Measurements from ENCODE around the gene EHHADH.
A peak's percentile ranks its signal among the peaks of the same experiment; 100 is the strongest.
"Not testable (repeated sequence)": the region's sequence is repeated elsewhere in the genome, so short reads cannot be mapped to it uniquely, and the experiment has no call there.

EHHADH gene

DNA sequence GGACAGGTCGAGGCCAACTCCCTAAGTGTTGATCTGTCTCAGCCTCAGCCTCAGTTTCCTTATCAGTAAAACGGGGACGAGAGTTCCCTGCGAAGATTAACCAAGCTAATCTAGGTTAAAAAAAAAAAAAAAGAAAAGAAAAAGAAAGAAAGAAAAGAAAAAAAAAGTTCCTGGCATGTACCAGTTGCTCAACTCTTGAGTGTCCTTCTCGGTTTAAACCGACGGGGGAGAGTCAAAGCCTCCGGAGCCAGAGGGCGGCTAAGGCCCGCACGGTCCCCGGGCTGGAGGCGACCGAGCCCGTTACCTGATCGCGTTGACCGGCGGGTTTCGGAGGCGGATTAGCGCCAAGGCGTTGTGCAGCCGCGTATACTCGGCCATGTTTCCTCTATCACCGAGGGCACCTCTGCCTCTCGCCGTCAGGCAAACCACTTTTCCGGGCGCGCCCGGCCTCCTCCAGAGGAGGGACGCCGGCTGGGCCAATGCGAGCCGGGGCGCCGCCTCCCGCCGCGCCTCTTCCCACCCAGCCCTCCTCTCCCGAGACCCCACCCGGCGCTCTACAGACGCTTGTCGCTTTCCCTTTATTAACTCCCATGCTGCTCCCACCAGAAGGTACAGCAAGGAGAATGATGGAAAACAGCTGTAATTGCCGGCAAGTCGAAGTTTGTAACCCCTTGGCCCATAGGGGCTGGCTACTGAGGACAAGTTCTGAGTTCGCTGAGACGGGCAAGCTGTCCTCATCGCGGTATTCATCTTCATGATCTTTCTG, at the start of gene EHHADH:
EHHADH (minus strand) TSS at position 405 of the 766 bp plus-strand sequence; CDS start at position 378, 27 bp downstream.
- Histone ChIP-seq H3K4me1 (ENCODE audit: control insufficient read depth, insufficient read depth, low read length) (no peaks in the 10 kb centered on the region), H3K9me3 (ENCODE audit: control insufficient read depth, insufficient read depth, low read length) (no peaks in the 10 kb centered on the region; the same call in 1 of the 2 replicates), H3K36me3 (ENCODE audit: control insufficient read depth, insufficient read depth, low read length) (no peaks in the 10 kb centered on the region), H3K27ac (ENCODE audit: low read length) (no peak within 1 kb of the TSS), H3K4me3 (ENCODE audit: low read length) (peak within 1 kb of the TSS; percentile 38; the same call in 1 of the 2 replicates), H3K27me3 (ENCODE audit: control insufficient read depth, insufficient read depth, low read length) (no peaks in the 10 kb centered on the region)
- DNase-seq (ENCODE audit: low read depth, low spot score): peak; percentile 20
- no CpG with 5 or more reads among the region's 53 CpGs for whole genome bisulfite sequencing (ENCODE audit: insufficient coverage, insufficient read length)

DNA sequence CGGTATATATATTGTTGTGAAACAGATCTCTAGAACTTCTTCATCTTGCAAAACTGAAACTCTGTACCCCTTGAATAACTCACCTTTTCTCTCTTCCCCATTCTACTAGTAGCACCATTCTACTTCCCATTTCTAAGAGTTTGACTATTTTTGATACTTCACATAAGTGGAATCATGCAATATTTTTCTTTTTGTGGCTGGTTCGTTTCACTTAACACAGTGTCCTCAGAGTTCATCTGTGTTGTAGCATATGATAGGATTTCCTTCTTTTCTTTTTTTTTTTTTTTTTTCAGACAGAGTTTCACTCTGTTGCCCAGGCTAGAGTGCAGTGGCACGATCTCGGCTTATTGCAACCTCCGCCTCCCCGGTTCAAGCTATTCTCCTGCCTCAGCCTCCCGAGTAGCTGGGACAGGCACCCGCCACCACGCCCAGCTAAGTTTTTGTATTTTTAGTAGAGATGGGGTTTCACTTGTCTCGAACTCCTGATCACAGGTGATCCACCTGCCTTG, 46.1 kb upstream of the EHHADH start:
- not testable (repeated sequence) for H3K4me3 ChIP-seq (ENCODE audit: low read length); H3K27ac ChIP-seq (ENCODE audit: low read length); DNase-seq (ENCODE audit: low read depth, low spot score); H3K4me1 ChIP-seq (ENCODE audit: control insufficient read depth, insufficient read depth, low read length); H3K9me3 ChIP-seq (ENCODE audit: control insufficient read depth, insufficient read depth, low read length); H3K27me3 ChIP-seq (ENCODE audit: control insufficient read depth, insufficient read depth, low read length); H3K36me3 ChIP-seq (ENCODE audit: control insufficient read depth, insufficient read depth, low read length)
- no CpG with 5 or more reads among the region's 10 CpGs for WGBS (ENCODE audit: insufficient coverage, insufficient read length)

DNA sequence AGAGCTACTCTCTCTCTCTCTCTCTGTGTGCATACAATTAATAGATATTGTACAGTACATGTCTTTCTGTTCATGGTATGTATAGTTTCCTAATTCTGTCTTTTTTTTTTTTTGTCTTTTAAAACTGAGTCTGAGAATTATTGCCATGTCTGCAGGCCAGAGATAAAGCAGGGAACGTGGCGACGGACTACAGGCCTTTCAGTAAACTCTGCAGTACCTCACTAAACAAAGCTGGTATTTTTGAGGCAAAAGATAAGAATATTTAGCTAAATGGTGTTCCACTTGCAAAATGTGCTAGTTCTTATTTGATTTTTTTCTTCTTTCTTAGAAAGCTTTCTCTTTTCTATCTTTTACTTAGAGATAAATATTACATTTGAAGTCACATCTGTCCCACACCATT, 44.0 kb upstream of the EHHADH start:
- no CpG with 5 or more reads among the region's 3 CpGs for WGBS (ENCODE audit: insufficient coverage, insufficient read length)
- DNase-seq (ENCODE audit: low read depth, low spot score): no peak
- Histone ChIP-seq H3K4me1 (ENCODE audit: control insufficient read depth, insufficient read depth, low read length) (no peaks in the 10 kb centered on the region), H3K4me3 (ENCODE audit: low read length) (no peak overlapping the region), H3K27ac (ENCODE audit: low read length) (no peak overlapping the region), H3K27me3 (ENCODE audit: control insufficient read depth, insufficient read depth, low read length) (no peaks in the 10 kb centered on the region), H3K36me3 (ENCODE audit: control insufficient read depth, insufficient read depth, low read length) (no peaks in the 10 kb centered on the region), H3K9me3 (ENCODE audit: control insufficient read depth, insufficient read depth, low read length) (no peaks in the 10 kb centered on the region)

DNA sequence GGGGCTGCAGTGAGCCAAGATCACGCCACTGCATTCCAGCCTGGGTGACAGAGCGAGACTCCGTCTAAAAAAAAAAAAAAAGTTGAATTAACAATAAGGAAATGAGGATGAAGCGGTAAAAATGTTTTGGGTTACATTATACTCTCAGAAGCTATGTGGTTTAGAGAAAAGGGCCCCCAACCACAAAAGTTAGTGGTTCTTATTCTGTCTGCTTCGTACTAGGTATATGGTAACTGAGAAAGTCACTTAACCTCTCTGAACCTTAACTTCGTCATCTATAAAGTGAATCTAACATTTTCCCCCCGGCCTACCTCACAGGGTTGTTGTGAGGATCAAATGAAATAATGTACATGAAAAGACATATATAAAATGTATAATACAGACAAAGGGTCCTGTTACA, 38.4 kb upstream of the EHHADH start:
- DNase-seq (ENCODE audit: low read depth, low spot score): no peak
- Histone ChIP-seq H3K27ac (ENCODE audit: low read length) (no peak overlapping the region), H3K4me1 (ENCODE audit: control insufficient read depth, insufficient read depth, low read length) (no peaks in the 10 kb centered on the region), H3K4me3 (ENCODE audit: low read length) (no peak overlapping the region), H3K27me3 (ENCODE audit: control insufficient read depth, insufficient read depth, low read length) (no peaks in the 10 kb centered on the region), H3K9me3 (ENCODE audit: control insufficient read depth, insufficient read depth, low read length) (no peaks in the 10 kb centered on the region), H3K36me3 (ENCODE audit: control insufficient read depth, insufficient read depth, low read length) (no peaks in the 10 kb centered on the region)
- WGBS (ENCODE audit: insufficient coverage, insufficient read length): no CpG with 5 or more reads among the region's 7 CpGs

DNA sequence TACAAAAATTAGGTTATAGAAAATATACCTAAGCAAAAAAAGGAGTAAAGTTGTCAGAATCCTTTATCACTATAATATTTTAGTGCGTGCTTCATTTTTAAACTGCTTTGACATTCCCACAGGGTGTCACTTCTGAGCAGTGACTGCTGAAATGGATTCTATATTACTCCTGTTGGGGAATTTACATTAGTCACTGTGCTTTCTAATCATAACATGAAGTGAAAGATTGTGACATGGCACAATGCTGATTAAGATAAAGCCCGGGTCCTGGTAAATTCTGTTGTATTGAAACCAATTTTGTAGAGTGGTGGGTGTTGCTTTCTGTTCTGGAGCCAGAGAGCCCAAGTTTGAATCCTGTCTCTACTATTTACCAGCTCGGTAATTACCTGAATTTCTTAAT, 36.4 kb upstream of the EHHADH start:
- no peak for DNase-seq (ENCODE audit: low read depth, low spot score)
- no CpG with 5 or more reads among the region's 3 CpGs for WGBS (ENCODE audit: insufficient coverage, insufficient read length)
- H3K27ac ChIP-seq (ENCODE audit: low read length): no peak overlapping the region
- no peaks in the 10 kb centered on the region for H3K4me1 ChIP-seq (ENCODE audit: control insufficient read depth, insufficient read depth, low read length)
- H3K4me3 ChIP-seq (ENCODE audit: low read length): no peak overlapping the region
- no peaks in the 10 kb centered on the region for H3K9me3 ChIP-seq (ENCODE audit: control insufficient read depth, insufficient read depth, low read length)
- H3K27me3 ChIP-seq (ENCODE audit: control insufficient read depth, insufficient read depth, low read length): no peaks in the 10 kb centered on the region
- no peaks in the 10 kb centered on the region for H3K36me3 ChIP-seq (ENCODE audit: control insufficient read depth, insufficient read depth, low read length)

DNA sequence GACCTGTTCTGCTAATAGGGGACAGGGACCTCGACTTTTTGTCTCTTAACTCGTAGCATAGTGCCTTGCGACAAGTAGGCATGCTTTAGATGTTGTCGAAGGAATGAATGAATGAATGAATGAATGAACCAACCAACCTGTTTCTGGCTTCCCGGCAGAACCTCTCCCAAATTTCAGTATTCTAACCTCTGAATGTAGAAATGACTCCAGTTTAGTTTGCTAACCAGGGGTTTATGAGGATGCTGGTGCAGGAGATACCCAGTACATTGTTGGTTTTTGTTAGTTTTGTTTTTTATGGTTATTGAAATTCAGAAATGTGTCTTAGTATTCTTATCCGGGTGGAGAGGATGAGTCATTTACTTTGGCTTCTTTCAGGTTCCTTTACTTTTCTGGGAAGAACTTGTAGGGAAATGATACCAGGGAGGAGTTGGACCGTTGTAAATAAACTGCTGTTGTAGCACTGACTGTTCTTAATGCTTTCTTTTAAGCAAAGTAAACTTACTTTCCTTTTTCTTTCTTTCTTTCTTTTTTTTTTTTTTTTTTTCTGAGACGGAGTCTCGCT, 29.6 kb upstream of the EHHADH start:
- WGBS (ENCODE audit: insufficient coverage, insufficient read length): no CpG with 5 or more reads among the region's 9 CpGs
- no peak for DNase-seq (ENCODE audit: low read depth, low spot score)
- H3K27ac ChIP-seq (ENCODE audit: low read length): no peak overlapping the region
- peak overlapping the region; percentile 86; the same call in 1 of the 2 replicates for H3K4me3 ChIP-seq (ENCODE audit: low read length)
- H3K9me3 ChIP-seq (ENCODE audit: control insufficient read depth, insufficient read depth, low read length): no peaks in the 10 kb centered on the region
- no peaks in the 10 kb centered on the region for H3K36me3 ChIP-seq (ENCODE audit: control insufficient read depth, insufficient read depth, low read length)
- H3K4me1 ChIP-seq (ENCODE audit: control insufficient read depth, insufficient read depth, low read length): no peaks in the 10 kb centered on the region
- H3K27me3 ChIP-seq (ENCODE audit: control insufficient read depth, insufficient read depth, low read length): no peaks in the 10 kb centered on the region

DNA sequence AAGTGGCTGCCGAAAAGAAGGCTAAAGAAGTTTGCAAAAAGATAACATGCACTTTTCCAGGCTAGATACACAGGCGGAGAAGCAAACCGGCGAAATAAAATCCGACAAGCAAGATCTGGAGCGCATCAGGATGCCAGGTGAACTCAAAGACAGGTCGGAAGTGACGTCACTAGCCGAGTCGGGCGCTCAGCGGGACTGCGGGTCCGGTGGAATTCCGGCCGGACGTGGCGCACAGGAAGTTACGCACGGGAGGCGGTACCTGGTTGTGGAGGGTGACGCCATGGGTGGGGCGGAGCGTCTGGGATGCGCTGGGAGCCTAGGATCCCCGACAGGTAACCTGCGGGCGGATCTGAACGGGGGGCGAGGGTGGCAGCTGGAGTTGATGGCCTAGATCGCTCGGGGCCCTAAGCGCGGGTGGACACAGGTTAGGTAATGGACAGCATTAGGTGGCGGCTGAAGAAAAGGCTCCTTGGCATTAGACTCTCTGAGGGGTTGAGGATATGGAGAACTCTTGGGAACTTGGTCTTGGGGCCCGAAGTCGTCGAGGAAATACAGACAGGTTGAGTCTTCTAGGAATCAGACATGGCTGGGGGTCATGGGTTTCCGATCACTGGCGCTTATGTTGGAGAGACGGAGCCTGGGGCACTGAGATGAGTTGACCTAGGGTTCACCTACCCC, 29.0 kb upstream of the EHHADH start:
- no peaks in the 10 kb centered on the region for H3K27me3 ChIP-seq (ENCODE audit: control insufficient read depth, insufficient read depth, low read length)
- DNase-seq (ENCODE audit: low read depth, low spot score): peak; percentile 97
- no peaks in the 10 kb centered on the region for H3K4me1 ChIP-seq (ENCODE audit: control insufficient read depth, insufficient read depth, low read length)
- H3K36me3 ChIP-seq (ENCODE audit: control insufficient read depth, insufficient read depth, low read length): no peaks in the 10 kb centered on the region
- no peaks in the 10 kb centered on the region for H3K9me3 ChIP-seq (ENCODE audit: control insufficient read depth, insufficient read depth, low read length)
- peak overlapping the region; percentile 86; the same call in 1 of the 2 replicates for H3K4me3 ChIP-seq (ENCODE audit: low read length)
- no peak overlapping the region for H3K27ac ChIP-seq (ENCODE audit: low read length)
- no CpG with 5 or more reads among the region's 41 CpGs for WGBS (ENCODE audit: insufficient coverage, insufficient read length)

DNA sequence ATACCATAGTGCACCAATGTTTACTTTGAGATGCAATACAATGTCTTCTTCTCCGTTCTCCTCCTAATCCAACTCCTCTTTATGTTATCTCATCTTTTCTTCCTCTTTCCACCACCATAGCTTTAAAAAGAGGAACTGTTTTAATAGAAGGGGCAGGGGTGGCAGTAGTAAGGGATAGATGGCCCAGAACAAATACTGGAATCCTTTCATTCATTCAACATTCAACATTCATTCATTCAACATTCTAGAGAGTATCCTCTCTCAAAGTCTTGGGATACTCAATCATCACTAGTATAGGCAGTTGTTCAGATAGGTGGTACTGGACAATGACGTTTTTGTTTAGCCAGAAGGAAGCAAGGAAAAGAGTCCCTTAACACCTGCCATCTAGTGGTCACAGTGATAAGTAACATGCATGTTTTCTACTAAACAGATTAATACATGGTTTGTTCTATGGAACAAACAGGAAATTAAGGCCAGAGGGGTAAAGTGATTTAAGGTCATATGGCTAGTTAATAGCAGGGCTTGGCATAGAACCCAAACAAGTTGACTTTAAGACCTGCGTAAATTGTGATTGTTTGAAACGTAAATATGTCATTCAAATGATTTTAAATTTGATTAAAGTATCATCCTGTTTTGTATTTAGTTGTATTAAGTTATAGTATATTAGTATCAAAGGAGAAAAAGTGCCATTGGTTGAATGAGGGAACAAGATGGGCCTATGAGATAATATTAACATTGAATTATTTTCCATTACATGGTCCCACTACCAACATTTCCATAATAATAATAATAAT, 26.9 kb upstream of the EHHADH start:
- Histone ChIP-seq H3K27ac (ENCODE audit: low read length) (no peak overlapping the region), H3K4me1 (ENCODE audit: control insufficient read depth, insufficient read depth, low read length) (no peaks in the 10 kb centered on the region), H3K4me3 (ENCODE audit: low read length) (no peak overlapping the region), H3K9me3 (ENCODE audit: control insufficient read depth, insufficient read depth, low read length) (no peaks in the 10 kb centered on the region), H3K27me3 (ENCODE audit: control insufficient read depth, insufficient read depth, low read length) (no peaks in the 10 kb centered on the region), H3K36me3 (ENCODE audit: control insufficient read depth, insufficient read depth, low read length) (no peaks in the 10 kb centered on the region)
- peak; percentile 20 for DNase-seq (ENCODE audit: low read depth, low spot score)
- WGBS (ENCODE audit: insufficient coverage, insufficient read length): 100% methylated on average over 1 of the region's 4 CpGs

DNA sequence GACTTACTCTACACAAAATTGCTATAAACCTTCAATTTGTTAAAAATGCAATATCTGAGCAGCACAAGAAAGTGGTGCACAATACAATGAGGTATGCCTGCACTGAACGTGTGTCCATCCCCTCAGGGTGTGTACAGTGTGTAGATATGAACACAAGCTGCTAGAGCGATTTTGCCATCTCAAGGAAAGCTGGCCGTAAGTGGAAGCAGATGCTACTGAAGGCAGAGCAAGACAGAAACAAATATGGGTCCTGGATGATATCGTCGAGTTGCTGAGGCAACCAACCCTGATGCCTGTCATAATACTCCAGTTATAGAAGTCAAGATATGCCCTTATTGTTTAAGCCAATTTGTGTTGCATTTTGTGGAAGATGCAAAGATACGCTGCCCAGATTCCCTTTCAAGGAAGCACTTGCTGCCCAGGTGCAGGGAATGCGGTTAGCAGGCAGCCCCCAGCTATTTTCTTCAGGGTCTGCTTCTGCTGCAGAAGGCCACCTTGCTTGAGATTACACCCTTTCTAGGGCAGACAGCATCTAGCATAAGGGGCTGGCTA, 25.8 kb upstream of the EHHADH start:
- Histone ChIP-seq H3K36me3 (ENCODE audit: control insufficient read depth, insufficient read depth, low read length) (no peaks in the 10 kb centered on the region), H3K9me3 (ENCODE audit: control insufficient read depth, insufficient read depth, low read length) (no peaks in the 10 kb centered on the region), H3K4me3 (ENCODE audit: low read length) (no peak overlapping the region), H3K27me3 (ENCODE audit: control insufficient read depth, insufficient read depth, low read length) (no peaks in the 10 kb centered on the region), H3K27ac (ENCODE audit: low read length) (no peak overlapping the region), H3K4me1 (ENCODE audit: control insufficient read depth, insufficient read depth, low read length) (no peaks in the 10 kb centered on the region)
- DNase-seq (ENCODE audit: low read depth, low spot score): no peak
- WGBS (ENCODE audit: insufficient coverage, insufficient read length): no CpG with 5 or more reads among the region's 7 CpGs

DNA sequence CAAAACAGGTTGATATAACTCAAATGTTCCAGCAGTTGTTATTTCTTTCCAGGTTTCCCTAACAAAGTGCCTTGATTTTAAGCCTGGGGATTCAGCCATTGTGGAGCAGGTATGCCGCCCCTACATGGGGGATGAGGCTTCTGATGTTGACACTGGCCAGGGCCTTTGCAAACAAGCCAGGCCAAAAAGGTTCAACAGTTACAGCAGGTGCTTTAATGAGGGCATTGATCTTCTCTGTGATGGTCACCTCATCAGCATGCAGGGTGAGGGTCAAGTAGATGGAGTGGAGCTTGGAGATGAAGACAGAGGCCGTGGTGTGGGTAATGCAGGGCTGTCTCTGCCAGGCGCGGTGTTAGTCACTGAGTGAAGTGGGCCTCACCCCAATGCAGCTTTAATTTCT, 22.6 kb upstream of the EHHADH start:
- Histone ChIP-seq H3K4me3 (ENCODE audit: low read length) (no peak overlapping the region), H3K4me1 (ENCODE audit: control insufficient read depth, insufficient read depth, low read length) (no peaks in the 10 kb centered on the region), H3K9me3 (ENCODE audit: control insufficient read depth, insufficient read depth, low read length) (no peaks in the 10 kb centered on the region), H3K27ac (ENCODE audit: low read length) (no peak overlapping the region), H3K36me3 (ENCODE audit: control insufficient read depth, insufficient read depth, low read length) (no peaks in the 10 kb centered on the region), H3K27me3 (ENCODE audit: control insufficient read depth, insufficient read depth, low read length) (no peaks in the 10 kb centered on the region)
- no CpG with 5 or more reads among the region's 4 CpGs for WGBS (ENCODE audit: insufficient coverage, insufficient read length)
- DNase-seq (ENCODE audit: low read depth, low spot score): no peak

Data from iPS DF 6.9 (cell line).